Measurements from ENCODE around the gene KLHL33.

Gene KLHL33

DNA sequence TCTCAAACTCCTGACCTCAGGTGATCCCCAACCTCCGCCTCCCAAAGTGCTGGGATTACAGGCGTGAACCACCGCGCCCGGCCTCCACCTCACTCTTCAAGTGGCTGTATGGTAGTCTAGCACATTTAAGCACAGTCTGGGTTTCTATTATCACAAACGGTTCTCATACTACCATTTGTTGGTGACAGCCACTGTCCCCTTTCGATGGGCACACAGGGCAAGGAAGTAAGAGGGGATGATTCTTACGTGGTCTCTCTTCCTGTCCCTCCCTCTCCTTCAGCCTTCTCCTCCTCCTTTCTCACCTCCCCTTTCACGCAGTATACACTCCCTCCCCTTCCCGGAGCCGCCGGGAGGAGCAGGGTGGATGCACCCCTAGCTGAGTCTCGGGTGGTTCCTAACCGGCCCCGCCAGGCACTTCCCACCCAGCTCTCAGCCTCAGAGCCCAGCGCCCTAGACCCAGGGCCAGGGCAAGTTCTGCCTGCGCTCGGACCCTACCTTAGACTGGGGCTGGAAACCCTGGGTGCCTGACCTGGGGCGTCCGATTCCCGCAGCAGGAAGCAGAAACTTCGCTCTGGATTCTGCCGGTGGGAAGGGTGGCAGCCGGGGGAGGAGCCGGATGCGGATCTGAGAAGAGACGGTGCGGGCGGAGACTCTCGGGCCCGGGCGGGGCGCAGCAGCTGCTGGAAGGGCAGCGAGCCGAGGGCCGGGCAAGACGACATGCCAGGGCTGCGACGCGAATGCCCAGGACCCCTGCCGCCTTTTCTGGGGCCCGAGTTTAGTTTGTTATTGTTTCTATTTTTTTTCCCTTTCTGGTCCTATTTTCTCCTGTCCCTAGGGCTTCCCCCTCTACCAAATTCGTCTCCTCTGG is 22.9 kb downstream of the KLHL33 start, which contains the start of gene TEP1:
Gene TEP1 (minus strand): TSS at position 626 of the 868 bp plus-strand sequence. CDS start 5,062 bp downstream, outside the sequence.
- DNase-seq (ENCODE audit: low spot score) = peak; percentile 89

DNA sequence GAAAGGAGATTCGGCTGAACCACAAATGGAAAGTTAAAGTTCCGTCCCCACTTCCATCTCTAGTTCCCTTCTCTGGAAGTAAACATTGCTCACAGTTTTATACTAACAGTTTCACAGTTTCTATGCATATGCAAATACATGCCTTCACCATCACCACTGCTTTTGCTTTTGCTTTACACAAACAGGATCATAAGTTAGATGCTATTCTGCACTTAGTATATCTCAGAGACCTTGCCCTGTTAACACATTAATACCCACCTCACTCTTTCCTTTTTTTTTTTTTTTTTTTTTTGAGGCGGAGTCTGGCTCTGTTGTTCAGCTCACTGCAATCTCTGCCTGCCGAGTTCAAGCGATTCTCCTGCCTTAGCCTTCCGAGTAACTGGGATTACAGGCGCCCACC is 23.6 kb downstream of the KLHL33 start:
- DNase-seq (ENCODE audit: low spot score) = no peak

DNA sequence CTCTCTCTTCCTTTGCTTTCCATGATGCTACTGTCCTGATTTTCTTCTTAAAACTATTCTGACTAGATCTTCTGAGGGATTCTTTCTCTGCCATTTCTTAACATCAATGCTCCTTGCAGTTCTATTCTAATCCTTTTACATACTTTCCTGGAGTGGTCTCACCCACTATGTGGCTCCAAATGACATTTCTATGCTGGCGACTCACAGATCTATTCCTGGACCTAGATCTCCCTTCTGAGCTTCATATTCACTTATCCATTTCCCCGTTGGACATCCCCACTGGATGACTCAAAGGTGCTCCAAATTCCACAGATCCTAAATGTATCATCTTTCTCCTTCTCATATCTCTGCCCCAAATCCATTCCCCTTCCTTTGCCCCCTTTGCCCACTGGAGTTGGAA is 26.7 kb downstream of the KLHL33 start:
- DNase-seq (ENCODE audit: low spot score) = no peak

DNA sequence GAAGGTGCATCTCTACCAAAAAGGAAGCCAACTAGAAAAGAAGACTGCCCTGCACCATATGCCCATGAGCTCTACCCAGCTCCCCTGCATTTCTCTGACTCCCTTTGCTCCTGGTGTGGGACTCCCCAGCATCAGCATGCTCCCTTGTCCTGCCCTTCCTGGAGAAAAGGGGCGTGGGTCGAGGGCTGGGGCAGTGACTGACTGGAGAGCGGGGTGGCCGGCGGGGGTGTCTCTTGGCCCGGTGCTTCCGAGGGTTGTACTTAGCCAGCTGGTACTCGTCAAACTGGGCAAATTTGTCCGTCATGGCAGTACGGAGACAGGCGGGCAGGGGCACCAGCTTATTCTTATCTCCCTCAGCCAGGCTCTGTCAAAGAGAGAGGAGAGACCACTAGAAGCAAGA is 32.4 kb downstream of the KLHL33 start:
- DNase-seq (ENCODE audit: low spot score) = no peak

DNA sequence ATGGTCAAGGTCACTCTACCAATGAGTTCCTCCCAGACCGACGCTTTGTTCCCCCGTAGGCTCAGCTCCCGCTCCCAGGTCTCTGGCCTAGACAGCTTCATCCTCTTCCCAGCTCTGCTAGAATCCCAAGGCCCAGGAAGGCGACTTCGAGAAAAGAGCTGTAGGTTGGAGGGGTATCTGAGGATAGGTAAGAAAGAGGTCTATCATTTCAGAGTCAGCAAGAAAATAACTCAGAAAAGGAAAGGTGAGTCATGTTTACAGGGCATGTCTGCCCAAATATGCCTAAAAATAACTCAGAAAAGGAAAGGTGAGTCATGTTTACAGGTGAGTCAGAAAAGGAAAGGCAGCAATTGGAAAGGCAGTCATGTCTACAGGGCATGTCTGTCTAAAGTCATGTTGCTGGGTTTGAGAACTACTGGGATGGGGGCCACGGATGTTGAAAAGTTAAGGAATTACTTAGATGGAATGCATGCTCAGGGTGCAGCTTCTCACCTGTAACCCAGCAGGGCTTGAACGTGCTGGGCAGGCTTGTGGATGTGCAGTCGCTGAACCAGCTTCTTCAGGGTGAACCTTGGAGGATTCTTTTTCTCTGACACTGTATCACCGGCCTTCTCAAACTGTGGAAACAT is 34.9 kb downstream of the KLHL33 start:
- peak; percentile 83 for DNase-seq (ENCODE audit: low spot score)

DNA sequence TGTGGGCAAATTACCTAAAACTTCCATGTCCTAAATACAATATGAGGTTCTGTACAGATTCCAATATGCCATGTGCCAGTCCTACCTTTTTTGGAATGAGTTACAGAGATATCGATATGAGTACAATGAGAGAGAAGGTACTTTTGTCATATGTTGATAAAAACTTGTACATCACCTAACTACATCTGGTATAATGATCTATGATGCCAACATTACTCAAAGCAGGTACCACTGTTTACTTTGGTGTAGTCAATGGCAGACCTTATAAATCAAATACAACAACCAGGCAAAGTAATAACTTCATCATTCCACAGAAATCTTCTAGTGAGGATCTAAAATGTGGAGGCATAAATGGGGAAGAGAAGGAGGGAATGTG is 35.4 kb downstream of the KLHL33 start:
- no peak for DNase-seq (ENCODE audit: low spot score)

DNA sequence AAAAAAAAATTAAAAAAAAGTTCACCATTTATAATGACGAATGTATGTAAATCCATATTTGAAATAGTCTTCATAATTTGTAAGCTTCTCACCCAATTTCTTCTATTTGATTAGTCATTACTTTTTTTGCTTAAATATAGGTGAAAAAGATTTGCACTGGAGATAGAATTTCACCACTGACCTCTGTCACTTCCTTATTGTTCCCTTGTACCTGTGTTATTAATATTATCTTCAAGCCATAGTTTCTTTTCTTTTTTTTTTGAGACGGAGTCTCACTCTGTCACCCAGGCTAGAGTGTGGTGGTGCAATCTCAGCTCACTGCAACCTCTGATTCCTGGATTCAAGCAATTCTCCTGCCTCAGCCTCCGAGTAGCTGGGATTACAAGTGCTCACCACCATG is 38.5 kb downstream of the KLHL33 start:
- no peak for DNase-seq (ENCODE audit: low spot score)

DNA sequence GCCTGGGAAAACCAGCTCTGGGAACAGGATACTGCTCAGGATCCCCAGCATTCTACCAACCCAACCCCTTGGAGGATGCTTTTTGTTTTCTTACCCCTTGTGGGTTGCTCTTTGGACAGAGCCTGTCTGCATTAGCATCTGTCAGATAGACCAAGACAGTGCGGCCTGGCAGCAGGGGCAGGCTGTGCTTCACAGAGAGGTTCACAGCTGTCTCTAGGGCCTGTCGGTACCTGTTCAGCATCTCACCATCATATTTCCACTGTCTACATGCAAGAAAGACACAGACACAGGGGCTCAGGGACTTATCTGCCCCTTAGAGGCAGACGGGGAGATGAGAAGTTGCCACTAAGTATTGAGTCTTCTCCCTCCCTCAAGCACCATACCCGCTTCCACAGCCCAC is 44.5 kb downstream of the KLHL33 start:
- DNase-seq (ENCODE audit: low spot score) = no peak

DNA sequence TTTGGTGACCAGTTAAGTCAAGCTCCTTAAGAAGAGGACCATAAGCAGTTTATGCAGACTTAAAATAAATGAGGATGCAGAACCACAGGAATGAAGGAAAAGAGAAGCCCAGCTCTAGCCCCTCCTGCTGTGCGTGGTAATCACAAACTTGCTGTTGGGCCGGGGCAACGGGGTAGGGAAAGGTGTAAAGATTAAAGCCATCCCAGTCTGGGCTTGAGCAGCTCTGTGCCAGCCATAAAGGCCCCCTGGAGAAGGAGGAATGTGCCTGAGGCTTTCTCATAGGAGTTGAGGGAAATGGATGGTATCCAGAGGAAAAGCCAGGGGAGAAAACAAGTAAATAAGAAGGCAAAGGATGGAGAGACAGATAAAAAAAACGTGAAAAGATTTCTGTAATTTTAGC is 47.8 kb downstream of the KLHL33 start:
- no peak for DNase-seq (ENCODE audit: low spot score)

DNA sequence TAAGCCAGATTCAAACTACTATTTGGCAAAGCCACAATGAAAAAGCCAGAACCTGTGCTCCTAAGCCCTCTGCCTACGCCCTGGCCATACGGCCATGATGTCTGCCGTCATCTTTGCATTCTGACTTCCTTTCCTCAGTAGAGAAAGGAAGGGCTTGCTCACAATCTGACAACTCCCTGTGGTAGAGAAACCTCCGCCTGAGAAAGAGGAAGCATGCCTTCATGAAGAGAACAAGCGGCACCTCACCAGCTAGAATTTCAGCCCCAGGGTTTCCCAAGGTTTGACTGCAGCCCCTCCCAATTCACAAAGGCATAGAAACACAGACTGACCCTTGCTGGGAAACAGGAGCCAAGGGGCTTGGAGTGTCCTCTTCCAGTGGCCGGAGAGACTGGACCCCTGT is 48.4 kb downstream of the KLHL33 start:
- no peak for DNase-seq (ENCODE audit: low spot score)

DNA sequence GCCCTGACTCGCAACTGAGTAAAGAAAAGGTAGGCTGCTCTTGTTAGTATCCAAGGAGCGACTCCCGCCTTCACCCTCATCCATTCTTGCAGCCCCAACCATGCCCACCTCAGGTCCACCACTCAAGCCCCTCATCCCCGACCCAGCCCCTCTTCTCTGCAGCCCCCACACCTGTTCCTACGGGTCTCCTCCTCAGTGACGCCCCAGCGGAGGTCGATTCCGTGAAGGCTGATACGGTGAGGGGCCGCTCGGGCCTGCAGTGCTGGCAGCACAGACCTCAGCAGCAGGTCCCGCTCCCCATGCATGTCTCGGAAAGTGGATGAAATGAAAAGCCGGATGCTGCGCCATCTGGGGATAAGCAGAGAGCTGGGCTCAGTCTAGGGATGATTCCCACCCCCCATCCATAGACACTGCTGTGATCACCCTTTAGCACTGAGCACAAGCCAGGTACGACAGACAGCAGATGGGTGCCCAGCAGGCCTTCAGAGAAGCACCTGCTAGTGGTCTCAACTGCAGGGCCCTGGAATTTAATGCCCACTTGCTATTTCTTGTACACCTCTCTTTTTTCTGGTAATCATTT is 49.6 kb downstream of the KLHL33 start:
- DNase-seq (ENCODE audit: low spot score) = no peak

DNA sequence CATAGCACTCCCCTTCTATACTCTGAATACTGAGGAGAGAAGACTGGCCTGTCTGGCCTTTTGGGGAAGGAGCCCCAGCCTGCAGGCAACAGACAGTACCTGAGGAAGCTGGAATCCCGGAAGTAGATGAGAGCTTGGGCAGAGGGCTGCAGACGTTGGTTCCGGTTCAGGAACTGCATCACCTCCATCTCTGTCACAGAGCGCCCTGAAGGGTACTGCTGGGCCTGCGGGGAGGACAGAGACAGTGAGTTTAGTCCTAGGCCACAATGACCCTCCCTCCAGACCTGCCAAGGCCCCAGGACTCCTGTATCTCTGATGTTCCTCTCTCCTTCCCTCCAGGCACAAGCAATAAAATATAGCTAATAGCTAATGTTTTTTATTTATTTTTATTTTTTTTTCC is 51.1 kb downstream of the KLHL33 start:
- no peak for DNase-seq (ENCODE audit: low spot score)

DNA sequence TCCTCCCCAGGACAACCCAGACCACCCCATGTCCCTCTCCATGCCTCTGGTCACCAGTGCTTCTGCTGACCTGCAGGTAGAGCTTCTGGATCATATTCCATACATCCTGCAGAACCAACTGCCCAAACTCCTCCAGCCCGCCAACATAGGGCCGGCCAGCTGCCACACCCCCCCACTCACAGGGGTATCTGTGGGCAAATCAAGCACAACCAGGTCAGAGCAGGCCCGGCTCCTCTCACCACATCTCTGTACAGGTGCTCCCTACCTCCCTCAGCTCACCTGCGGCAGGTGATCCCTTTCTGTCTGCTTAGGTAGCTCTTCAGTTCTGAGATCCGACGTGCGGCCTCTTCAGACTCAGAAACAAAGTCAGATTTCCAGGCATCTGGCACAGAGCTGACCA is 51.6 kb downstream of the KLHL33 start:
- no peak for DNase-seq (ENCODE audit: low spot score)

DNA sequence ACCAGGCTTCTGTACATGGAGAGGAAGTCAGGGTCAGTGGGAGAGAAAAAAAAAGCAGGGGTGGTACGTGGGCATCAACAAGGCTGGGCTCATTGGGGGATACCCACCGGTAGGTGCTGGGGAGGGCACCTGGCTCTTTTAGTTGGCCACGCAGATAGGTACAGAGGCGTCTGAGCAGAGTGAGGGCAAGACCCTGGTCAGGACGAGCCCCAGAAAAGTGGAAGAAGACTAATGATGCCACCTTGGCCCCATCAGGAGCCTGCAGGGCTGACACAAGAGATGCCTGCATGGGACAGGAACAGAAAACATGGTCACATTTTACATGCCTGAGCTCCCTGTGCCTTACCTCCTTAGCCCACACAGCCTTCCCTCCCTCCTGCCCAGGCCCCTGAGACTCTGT is 52.3 kb downstream of the KLHL33 start:
- DNase-seq (ENCODE audit: low spot score) = no peak

DNA sequence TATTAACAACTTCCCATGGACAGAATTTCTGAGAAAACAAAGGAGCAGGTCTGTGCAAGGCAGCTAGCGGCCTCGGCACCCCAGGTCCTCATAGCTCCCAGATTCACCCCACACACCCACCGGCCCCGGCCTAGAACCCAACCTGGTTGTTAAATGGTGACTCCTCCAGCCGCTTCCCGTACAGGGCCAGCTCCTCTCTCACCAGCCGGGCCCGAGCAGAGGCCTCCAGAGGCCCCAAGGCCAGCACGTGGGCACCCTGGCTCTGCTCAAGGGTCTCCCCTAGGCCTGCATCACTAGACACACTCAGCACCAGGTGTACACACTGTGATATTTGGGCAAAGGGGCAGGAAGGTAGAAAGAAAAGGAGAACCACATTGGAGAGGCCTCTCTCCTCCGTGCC is 52.9 kb downstream of the KLHL33 start:
- DNase-seq (ENCODE audit: low spot score) = no peak

DNA sequence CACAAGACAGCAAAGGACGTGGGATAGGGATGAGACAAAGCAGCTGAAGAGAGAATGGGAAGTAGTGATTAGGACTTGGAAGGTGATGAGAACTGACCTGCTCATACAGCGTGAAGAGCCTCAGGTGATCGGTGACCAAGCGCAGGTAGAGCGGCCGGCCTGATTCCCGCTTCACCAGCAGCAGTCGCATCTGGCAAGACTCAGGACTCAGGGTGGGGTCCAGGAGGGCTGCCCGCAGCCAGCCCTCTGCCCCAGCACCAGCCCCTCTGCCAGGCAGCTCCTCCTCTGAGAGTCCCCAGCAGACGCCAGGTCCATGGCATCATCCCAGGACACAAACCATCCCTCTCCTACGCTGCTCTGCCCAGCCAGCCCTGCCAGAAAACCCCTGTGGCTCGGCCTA is 53.4 kb downstream of the KLHL33 start:
- DNase-seq (ENCODE audit: low spot score) = no peak

DNA sequence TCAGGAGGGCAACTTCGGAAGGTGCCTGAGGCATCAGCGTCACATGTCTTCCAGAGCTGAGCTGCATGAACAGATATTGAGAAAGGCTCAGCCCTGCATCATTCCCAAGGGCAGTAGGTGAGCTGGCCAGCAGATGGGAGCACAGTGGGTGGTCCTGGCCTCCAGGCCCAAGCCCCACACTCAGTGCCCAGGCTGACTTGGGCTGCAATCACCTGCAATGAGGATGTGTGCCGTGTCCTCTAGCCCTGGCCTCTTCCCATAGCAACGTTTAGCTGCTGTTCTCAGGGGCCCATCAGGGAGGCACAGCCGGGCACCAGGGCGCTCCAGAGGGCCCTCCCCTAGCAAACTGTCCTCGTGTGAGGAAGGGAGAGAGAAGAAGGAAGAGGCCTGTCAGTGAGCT is 54.6 kb downstream of the KLHL33 start:
- no peak for DNase-seq (ENCODE audit: low spot score)

DNA sequence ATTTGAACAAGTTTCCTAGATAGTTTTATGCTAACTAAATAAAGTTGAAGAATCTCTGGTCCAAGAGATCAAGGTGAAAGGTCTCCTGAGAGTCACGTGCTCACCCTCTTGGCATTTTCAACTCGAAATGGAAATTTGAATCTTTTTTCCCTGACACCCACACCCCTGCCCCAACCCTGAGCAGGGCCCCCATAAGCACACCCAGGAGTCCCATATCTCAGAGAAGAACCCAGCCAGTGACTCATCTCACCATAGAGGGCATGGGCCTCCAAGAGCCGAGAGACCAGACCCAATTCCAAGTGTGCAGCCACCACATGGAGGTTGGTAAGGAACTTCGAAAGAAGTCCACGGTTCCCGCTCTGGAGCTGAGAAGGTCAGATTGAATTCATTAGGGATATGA is 55.3 kb downstream of the KLHL33 start:
- no peak for DNase-seq (ENCODE audit: low spot score)

DNA sequence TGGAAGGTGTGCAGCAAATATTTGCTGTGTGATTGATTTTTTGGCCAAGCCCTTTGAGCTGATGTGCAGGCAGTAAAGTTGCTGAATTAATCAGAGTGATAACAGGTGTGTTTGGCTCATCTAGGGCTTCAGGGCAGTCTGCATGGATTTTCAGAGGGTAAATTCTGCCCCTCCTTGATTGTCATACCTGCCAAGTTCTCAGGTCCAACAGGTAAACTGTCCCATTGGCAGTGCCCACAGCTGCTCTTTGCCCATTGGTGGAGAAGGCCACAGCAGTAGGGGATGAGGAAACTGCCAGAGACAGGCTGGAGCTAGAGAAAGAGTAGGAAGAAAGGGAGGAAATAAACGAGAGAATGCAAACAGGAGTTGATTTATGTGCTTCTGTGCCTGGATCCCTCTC is 56.2 kb downstream of the KLHL33 start:
- DNase-seq (ENCODE audit: low spot score) = no peak

DNA sequence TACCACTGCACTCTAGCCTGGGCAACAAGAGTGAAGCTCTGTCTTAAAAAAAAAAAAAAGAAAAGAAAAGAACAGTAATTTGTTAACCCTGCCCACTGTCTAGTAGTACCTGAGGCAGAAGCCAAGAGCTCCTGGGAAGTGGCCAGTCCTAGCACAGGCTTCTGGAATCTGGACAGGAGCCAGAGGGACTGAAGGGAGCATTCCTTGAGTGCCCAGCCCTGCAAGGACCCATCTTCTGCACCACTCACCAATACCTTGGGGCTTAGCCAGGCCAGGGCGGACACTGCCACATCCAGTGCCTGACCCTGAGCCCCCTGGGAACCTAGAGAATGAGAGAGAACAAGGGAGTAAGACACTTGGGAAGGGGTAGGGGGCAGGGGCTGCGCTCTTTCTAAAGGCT is 58.8 kb downstream of the KLHL33 start:
- no peak for DNase-seq (ENCODE audit: low spot score)

DNA sequence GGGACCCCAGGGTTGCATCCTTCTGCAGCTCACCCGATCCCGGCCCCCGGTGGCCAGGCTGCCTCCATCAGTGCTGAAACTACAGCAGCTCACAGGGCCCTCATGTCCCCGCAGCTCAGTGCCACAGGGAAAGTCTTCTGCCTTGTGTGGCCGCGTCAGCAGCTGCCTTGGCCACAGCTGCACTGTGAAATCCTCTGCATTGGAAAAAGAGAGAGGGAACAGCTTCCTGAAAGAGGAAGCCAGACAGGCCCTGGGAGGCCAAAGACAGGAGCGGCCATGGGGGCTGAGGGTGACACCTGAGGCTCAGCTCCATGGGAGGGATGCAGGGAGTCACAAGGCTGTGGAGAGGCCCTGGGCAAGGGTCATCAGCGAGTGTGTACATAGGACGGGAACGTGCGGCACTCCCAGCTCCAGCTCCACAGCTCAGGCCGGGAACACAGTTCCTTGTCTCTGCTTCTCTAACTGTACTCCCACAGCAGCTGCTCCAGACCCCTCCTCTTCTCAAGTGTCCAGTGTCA is 59.8 kb downstream of the KLHL33 start:
- DNase-seq (ENCODE audit: low spot score) = no peak

All from LoVo (cell line).